Stimulated activated naive CD8-positive, alpha-beta T cell treated with anti-CD3 and anti-CD28 coated beads, Interleukin-15, Interleukin-2, amounts not matched to agents 100 U/mL and 50 U/mL, for 24 hours (primary cell): ENCODE measurements around the gene ZNF700.
A peak's percentile ranks its signal among the peaks of the same experiment; 100 is the strongest.
"Not testable (repeated sequence)": the region's sequence is repeated elsewhere in the genome, so short reads cannot be mapped to it uniquely, and the experiment has no call there.

Experiments
- ATAC-seq: fragments of 150-1000 bp; cut with Tn5 transposase; one replicate; pipeline ENCODE4 v1.10.0; 2021
- DNase-seq: peaks from one replicate; pipeline ENCODE4 v3.0.0; 2021

Gene ZNF700

DNA sequence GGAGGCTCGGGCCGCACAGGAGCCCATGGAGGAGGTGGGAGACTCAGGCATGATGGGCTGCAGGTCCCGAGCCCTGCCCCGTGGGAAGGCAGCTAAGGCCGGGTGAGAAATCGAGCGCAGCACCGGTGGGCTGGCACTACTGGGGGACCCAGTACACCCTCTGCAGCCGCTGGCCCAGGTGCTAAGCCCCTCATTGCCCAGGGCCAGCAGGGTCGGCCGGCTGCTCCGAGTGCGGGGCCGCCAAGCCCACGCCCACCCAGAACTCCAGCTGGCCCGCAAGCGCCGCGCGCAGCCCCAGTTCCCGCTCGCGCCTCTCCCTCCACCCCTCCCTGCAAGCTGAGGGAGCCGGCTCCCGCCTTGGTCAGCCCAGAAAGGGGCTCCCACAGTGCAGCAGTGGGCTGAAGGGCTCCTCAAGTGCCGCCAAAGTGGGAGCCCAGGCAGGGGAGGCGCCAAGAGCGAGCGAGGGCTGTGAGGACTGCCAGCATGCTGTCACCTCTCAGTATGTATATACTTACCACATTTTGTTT, 16.5 kb downstream of the ZNF700 start:
- not testable (repeated sequence) for ATAC-seq

DNA sequence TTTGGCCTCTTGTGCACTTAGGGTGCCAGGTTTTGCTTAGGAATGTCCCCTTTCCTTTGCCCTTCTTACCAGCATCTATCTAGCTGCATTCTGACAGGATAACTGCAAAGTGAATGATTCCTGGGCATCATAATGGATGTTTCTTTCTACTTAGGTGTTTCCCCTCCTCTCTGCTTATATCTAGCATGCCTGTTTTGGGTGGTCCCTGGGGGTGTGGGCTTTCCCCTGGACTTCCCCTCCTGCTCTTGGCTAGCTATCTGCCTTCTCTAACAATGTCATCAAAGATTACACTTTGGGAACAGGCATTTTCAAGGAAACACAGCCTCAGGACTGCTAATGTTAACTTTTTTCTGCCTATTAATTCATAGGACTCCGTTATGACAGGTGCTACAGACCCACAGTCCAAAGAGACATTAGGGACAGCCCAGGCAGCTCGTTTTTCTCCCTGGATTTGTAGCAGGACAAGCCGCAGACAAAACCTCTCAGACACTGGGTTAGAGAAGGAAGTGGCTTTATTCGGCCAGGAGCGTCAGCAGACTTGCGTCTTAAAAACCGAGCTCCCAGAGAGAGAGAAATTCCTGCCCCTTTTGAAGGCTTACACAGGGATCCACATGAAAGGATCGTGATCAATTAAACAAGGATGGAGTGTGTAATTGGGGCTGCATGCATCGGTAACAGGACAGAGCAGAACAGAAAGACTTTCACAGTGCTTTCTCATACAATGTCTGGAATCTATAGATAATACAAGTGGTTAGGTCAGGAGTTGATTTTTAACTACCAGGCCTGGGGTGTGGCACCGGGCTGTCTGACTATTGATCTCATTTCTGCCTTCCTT, 17.3 kb downstream of the ZNF700 start:
- no peak for ATAC-seq
- DNase-seq = no peak

More for the DNA sequence above, 16.5 kb downstream of the ZNF700 start:
- DNase-seq = not testable (repeated sequence)

DNA sequence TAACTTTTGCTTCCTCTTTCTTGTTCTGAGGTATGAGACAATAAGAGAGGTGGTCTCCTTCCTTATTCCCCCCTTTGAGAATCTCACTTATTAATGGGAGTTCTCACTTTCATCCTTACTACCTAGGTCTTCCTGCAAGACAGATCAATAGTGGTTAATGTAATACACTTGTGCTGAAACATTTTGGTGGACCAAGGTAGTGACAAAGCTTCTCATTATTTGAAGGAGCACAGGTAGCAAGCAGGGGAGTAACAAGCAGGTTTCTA, 17.9 kb downstream of the ZNF700 start:
- no peak for ATAC-seq

DNA sequence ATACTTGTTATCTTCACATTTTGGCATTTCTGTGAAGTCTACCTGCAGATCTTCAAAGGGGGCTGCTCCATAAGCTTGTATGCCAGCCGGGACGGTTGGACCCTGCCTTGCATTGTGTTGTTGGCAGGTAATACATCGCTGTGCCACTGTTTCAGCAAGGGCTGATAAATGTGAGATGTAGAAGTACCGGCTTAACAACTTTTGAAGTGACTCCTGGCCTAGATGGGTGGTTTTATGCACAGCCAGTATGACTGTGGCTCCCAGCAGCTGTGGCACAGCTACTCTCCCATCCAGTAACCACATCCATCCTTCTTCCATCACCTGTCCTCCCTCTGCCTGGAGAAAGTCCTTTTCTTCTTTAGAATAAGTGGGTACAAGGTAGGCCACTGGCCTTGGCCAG, 19.7 kb downstream of the ZNF700 start:
- ATAC-seq = no peak
- no peak for DNase-seq

More for the DNA sequence above, 17.9 kb downstream of the ZNF700 start:
- DNase-seq = no peak

DNA sequence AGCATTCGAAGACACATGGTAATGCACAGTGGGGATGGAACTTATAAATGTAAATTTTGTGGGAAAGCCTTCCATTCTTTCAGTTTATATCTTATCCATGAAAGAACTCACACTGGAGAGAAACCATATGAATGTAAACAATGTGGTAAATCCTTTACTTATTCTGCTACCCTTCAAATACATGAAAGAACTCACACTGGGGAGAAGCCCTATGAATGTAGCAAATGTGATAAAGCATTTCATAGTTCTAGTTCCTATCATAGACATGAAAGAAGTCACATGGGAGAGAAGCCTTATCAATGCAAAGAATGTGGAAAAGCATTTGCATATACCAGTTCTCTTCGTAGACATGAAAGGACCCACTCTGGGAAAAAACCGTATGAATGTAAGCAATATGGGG, 23.7 kb downstream of the ZNF700 start:
- ATAC-seq (no peak), DNase-seq (no peak)

DNA sequence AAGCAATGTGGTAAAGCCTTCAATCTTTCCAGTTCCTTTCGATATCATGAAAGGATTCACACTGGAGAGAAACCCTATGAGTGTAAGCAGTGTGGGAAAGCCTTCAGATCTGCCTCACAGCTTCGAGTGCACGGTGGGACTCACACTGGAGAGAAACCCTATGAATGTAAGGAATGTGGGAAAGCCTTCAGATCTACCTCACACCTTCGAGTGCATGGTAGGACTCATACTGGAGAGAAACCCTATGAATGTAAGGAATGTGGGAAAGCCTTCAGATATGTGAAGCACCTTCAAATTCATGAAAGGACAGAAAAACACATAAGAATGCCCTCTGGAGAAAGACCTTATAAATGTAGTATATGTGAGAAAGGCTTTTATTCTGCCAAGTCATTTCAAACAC, 24.3 kb downstream of the ZNF700 start:
- DNase-seq (no peak), ATAC-seq (no peak)

DNA sequence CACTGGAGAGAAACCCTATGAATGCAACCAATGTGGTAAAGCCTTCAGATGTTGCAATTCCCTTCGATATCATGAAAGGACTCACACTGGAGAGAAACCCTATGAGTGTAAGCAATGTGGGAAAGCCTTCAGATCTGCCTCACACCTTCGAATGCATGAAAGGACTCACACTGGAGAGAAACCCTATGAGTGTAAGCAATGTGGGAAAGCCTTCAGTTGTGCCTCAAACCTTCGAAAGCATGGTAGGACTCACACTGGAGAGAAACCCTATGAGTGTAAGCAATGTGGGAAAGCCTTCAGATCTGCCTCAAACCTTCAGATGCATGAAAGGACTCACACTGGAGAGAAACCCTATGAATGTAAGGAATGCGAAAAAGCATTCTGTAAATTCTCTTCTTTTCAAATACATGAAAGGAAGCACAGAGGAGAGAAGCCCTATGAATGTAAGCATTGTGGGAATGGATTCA, 24.7 kb downstream of the ZNF700 start:
- DNase-seq, ATAC-seq: not testable (repeated sequence)

DNA sequence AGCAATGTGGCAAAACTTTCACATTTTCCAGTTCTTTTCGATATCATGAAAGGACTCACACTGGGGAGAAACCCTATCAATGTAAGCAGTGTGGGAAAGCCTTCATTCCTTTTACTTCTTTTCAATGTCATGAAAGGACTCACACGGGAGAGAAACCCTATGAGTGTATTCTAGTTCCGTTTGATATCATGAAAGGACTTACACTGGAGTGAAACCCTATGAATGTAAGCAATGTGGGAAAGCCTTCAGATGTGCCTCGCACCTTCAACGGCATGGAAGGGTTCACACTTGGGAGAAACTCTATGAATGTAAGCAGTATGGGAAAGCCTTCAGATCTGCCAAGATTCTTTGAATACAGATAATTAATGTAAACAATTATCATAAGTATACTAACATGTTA, 25.4 kb downstream of the ZNF700 start:
- DNase-seq (no peak), ATAC-seq (no peak)

DNA sequence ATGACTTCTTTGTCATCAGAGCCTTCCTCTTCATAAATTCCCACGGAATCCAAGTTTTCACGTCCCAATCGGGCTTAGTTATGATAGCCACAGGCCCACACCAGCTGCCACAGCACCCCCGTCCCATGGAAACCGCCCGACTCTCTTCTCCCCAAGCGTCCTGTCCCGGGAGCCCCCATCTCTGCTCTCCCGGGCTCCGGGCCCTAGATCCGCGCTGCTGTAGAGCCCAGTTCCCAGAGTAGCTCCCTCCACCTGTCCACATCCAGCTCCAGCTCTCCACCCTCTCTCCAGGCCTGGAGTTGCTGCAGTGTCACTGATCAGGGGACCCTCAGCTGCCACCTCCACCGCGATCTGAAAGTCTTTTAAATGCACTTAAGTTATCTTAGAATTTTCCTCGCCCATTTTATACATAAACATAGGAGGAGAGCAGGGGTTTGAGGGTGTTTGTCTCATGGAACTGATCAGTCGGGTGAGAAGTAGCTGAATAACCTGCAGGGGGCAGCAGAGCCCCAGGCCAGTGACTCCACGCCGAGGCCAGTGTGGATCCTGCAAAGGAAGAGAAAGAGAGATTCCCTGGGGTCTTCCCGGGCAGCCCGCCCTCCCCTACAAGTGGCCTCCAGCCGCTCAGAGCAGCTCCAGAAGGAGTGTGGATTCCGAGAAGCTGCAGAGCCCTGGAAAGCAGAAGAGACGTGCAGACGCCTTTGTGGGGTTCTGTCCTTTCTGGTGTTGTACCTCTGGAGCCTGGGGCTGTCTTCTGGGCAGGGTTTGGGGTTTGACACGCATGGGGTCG, 38.9 kb downstream of the ZNF700 start:
- DNase-seq = peak; percentile 80
- peak; percentile 42 for ATAC-seq

DNA sequence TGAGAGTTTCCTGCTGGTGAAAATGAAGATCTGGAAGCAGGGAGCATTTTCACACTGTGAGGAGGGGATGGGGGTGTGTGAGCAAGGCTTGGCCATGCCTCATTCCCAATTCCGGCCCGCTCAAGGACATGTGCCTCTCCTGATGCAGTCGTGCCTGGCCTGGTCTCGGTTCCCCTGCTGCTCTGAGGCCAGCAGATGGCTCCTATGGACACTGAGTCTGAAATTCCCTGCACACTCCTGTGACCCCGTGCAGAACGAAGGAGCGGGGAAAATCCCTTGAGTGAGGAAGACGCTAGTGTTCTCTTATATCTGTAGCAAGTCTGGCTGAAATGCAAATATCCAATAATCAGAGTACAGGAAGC, 39.6 kb downstream of the ZNF700 start:
- no peak for DNase-seq
- ATAC-seq = no peak

DNA sequence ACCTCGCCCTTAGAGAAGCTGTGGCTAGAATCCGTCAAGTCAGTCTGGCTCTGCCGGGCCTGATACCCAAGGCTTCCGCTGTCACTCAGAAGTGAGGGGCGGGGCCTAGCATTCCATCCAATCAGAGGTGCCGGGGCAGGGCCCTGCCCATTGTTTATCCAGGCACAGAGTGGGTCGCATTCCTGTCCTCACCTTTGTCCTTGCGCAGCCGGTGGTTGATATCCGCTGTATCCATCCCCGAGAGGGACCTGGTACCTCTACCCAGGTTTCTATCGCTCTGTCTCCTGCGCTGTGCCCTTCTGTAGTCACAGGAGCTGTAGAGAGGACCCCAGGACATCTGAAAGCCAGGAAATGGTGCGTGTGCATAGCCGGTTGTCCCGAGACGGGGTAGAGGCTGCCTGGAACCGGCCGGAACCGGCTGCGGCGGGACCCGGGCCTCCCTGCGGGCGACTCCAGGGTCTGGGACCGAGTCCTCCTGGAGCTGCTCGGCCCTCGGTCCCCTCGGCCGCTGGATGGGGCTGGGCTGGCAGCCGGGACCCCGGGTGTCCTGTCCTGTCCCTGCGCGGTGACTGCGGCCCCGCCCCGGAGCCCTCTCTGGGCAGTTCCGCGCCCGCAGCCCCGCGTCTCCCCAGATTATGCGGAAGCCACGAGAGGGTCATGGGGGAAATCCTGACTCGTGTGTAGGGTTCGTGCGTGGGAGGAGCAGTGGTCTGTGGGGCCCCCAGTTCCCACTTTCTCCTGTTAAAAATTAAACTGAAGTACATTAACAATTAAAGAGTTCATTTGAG, 40.1 kb downstream of the ZNF700 start, which contains the start of gene ZNF763:
ZNF763 (plus strand) TSS at position 183 of the 788 bp plus-strand sequence; CDS start at position 352, 169 bp downstream.
- DNase-seq (peak; percentile 91), ATAC-seq (peak; percentile 98)

DNA sequence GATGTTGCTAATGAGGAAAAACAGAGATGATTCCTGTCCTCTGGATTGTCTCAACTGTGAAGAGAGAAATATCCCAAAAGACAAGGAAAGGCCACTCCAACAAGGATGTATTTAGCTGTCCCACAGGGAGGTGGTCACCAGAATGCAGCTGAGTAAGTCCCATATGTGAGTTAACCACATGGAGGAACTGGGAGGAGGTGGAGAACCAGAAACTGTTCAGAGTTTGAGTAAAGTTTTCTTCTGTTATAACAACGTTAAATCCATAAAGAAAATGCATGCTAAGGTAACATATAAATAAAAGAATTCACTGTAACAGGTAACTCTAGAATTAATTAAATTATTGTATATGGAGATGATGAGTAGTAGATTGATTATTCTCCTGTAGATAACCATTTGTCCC, 45.3 kb downstream of the ZNF700 start:
- DNase-seq (no peak), ATAC-seq (no peak)

DNA sequence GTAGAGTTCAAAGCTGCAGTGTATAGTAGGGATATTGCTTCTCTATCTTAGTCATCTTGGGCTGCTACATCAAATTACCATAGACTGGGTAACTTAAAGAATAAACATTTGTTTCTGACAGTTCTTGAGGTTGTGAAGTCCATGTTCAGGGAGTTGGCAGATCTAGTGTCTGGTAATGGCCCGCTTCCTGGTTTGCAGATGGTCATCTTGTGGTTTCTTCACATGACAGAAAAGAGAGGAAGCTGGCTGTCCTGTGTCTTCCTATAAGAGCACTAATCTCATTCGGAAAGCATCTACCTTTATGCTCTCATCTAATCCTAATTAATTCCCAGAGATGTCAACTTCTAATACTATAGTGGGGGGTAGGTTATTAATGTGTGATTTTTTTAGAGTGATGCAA, 46.1 kb downstream of the ZNF700 start:
- ATAC-seq = no peak
- no peak for DNase-seq

DNA sequence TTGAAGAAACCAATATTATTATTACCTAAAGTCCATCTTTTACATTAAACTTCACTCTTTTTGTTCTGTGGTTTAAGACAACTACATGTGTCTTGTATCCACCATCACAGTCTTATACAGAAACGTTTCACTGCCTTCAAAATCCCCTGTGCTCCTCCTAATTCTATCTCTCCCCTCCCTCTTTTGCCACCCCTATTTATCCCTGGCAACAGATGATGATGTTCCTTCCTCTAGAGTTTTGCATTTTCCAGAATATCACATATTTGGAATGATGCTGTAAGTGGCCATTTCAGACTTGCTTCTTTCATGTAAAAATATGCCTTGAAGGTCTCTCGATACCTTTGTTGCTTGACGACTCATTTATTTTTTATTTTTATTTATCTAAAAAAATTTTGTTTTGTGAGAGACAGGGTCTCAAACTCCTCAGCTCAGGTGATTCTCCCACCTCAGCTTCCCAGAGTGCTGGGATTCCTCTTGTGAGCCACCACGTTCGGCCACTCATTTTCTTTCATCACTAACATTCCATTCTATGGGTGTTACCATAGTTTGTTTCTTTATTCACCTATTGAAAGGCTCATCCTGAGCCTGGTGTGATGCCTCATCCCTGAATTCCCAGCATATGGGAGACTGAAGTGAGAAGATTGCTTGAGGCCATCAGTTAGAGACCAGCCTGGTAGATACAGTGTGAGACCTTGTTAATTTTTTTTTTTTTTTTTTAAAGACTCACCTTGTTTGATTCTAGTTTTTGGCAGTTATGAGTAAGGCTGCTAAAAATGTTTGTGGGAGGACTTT, 48.3 kb downstream of the ZNF700 start:
- no peak for DNase-seq
- no peak for ATAC-seq

DNA sequence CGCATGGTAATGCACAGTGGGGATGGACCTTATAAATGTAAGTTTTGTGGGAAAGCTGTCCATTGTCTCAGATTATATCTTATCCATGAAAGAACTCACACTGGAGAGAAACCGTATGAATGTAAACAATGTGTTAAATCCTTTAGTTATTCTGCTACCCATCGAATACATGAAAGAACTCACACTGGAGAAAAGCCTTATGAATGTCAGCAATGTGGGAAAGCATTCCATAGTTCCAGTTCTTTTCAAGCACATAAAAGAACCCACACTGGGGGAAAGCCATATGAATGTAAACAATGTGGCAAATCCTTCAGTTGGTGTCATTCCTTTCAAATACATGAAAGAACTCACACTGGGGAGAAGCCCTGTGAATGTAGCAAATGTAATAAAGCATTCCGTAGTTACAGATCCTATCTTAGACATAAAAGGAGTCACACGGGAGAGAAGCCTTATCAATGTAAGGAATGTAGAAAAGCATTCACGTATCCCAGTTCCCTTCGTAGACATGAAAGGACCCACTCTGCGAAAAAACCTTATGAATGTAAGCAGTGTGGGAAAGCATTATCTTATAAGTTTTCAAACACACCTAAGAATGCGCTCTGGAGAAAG, 53.7 kb downstream of the ZNF700 start:
- no peak for DNase-seq
- no peak for ATAC-seq

DNA sequence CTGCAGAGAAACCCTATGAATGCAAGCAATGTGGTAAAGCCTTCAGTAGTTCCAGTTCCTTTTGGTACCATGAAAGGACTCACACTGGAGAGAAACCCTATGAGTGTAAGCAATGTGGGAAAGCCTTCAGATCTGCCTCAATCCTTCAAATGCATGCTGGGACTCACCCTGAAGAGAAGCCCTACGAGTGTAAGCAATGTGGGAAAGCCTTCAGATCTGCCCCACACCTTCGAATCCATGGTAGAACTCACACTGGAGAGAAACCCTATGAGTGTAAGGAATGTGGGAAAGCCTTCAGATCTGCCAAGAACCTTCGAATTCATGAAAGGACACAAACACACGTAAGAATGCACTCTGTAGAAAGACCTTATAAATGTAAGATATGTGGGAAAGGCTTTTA, 54.6 kb downstream of the ZNF700 start:
- DNase-seq (no peak), ATAC-seq (no peak)

DNA sequence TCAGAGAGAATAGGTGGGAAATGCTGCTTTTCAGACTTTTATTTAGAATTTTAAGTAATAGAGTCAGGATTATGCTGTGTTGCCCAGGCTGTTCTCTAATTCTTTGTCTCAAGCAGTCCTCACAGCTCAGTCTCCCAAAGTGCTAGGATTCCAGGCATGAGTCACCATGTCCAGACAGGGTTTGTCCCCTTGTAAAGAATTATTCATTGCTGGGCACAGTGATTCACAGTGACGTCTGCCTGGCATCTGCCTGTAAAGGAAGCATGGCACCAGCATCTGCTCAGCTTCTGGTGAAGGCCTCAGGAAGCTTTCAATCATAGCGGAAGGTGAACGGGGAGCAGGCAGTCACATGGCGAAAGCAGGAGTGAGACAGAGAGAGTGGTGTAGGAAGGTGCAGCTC, 57.6 kb downstream of the ZNF700 start:
- no peak for ATAC-seq
- DNase-seq = no peak

DNA sequence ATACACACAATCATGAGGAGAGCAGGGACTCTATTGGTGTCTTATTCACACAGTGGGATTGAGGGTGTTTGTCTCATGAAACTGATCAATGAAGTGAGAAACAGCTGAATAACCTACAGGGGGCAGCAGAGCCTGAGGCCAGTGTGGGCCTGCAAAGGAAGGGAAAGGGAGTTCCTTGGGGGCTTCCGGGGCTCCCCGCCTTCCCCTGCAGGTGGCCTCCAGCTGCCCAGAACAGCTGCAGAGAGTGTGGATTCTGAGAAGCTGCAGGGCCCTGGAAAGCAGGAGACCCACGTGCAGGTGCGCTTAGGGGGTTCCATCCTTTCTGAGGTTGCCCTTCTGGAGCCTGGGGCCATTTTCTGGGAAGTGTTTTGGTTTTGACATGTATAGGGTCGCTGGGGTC, 60.1 kb downstream of the ZNF700 start:
- ATAC-seq (no peak), DNase-seq (peak; percentile 22)

DNA sequence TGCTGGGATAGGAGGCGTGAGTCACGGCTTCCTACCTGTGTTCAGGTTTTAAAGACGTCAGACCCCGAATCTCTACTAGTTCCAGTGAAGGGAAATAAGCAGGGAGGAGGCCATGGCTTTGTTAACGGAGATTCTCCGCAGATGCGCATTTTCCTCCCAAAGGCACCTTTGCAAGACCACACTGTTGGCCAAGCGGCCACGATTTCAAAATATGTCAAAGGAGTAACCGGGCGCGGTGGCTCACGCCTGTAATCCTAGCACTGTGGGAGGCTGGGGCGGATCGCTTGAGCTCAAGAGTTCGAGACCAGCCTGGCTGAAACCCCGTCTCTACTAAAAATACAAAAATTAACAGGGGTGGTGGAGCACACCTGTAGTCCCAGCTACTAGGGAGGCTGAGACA, 61.8 kb downstream of the ZNF700 start:
- ATAC-seq (no peak), DNase-seq (no peak)

DNA sequence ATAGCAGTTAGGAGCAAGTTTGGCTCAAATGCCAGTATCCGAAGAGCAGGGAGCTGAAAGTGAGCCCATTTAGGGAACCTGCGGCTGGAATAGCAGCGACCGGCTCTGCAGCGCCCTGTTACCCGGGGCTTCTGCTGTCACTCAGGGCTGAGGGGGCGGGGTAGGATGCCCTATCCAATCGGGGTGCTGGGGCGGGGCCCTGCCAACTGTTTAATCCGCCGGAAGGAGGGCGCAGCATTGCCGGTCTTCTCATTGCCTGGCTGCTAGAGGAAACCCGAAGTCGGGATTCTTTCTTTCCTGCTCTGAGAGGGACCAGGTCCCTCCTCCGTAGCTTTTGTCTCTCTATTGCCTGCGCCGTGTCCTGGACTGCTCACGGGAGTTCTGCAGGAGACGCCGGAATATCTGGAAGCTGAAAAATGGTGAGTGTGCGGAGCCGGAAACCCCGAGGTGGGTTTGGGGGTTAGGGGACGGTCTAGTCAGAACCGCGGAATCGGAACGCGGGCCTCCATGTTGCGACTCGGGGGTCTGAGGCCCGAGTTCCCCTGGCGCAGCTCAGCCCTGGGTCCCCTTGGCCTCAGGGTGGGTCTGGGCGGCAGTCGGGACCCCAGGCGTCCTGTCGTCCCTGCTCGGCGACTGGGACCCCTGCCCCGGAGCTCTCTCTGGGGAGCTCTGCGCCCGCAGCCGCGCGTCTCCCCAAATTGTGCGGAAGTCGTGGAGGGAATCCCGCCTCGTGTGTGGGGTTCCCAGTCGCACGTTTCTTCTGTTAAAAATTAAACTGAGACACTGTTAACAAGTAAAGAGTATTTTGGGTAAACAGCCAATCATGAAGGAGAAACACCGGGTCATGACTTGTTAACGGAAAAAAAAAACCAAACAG, 62.7 kb downstream of the ZNF700 start:
- DNase-seq = peak; percentile 96
- peak; percentile 99 for ATAC-seq
